ENCODE measurements around the gene MYO5A. TPM values are rescaled to one million over a fixed set of nuclear protein-coding genes. Genes with fewer than 3 reads are reported as not detected.
"Not testable (repeated sequence)": the region's sequence is repeated elsewhere in the genome, so short reads cannot be mapped to it uniquely, and the experiment has no call there.

The MYO5A gene
- total RNA-seq, 4 donors from 2014 or later = 8.9 to 65.2 (median 12.7) TPM

- no peak for DNase-seq
- Histone ChIP-seq H3K36me3 (peaks cover 0 to 64% (median 0%) of the 10 kb centered on the region in 3 donors), H3K4me3 (no peak overlapping the region), H3K27ac (no peak overlapping the region), H3K27me3 (no peaks in the 10 kb centered on the region), H3K9me3 (no peaks in the 10 kb centered on the region), H3K4me1 (no peaks in the 10 kb centered on the region)
- TF ChIP-seq POLR2A (IDR thresholded peaks at IDR 0.05) (no peak), CTCF (IDR thresholded peaks at IDR 0.05) (no peak)
These were observed 23.1 kb upstream of the MYO5A start for GRCh38 chr15:52551762-52552161.

- not testable (repeated sequence) for H3K4me3 ChIP-seq, H3K27me3 ChIP-seq, H3K4me1 ChIP-seq, H3K9me3 ChIP-seq, DNase-seq, H3K27ac ChIP-seq
- peaks cover 0 to 64% (median 0%) of the 10 kb centered on the region in 3 donors for H3K36me3 ChIP-seq
These were observed 22.5 kb upstream of the MYO5A start for GRCh38 chr15:52551186-52551585.

- DNase-seq = no peak
- Histone ChIP-seq H3K27me3 (no peaks in the 10 kb centered on the region), H3K4me1 (no peaks in the 10 kb centered on the region), H3K27ac (no peak overlapping the region), H3K4me3 (no peak overlapping the region), H3K9me3 (no peaks in the 10 kb centered on the region), H3K36me3 (peaks cover 0 to 52% (median 0%) of the 10 kb centered on the region in 3 donors)
- no peak for TF ChIP-seq POLR2A (IDR thresholded peaks at IDR 0.05)
- no peak for TF ChIP-seq CTCF (IDR thresholded peaks at IDR 0.05)
These were observed 17.5 kb upstream of the MYO5A start for GRCh38 chr15:52546031-52546751.

GRCh38 chr15:52540374-52541012 lies 11.8 kb upstream of the MYO5A start:
- Histone ChIP-seq H3K9me3 (peaks cover 0 to 3% (median 0%) of the 10 kb centered on the region in 4 donors), H3K4me1 (no peaks in the 10 kb centered on the region), H3K4me3 (no peak overlapping the region), H3K27me3 (no peaks in the 10 kb centered on the region), H3K36me3 (no peaks in the 10 kb centered on the region), H3K27ac (no peak overlapping the region)
- no peak for DNase-seq
- TF ChIP-seq CTCF (IDR thresholded peaks at IDR 0.05) (no peak), POLR2A (IDR thresholded peaks at IDR 0.05) (no peak)

GRCh38 chr15:52537459-52537858 lies 8.8 kb upstream of the MYO5A start:
- no peak for DNase-seq
- TF ChIP-seq POLR2A (IDR thresholded peaks at IDR 0.05) (no peak), CTCF (IDR thresholded peaks at IDR 0.05) (no peak)

GRCh38 chr15:52532427-52532826 lies 3.7 kb upstream of the MYO5A start:
- peaks cover 0 to 4% of the 10 kb centered on the region in 2 donors for H3K27me3 ChIP-seq
- TF ChIP-seq POLR2A (IDR thresholded peaks at IDR 0.05) (no peak), CTCF (IDR thresholded peaks at IDR 0.05) (no peak)
- no peaks in the 10 kb centered on the region for H3K36me3 ChIP-seq
- DNase-seq = no peak
- no peak overlapping the region for H3K27ac ChIP-seq
- H3K4me3 ChIP-seq = no peak overlapping the region
- peaks cover 0 to 21% (median 2%) of the 10 kb centered on the region in 4 donors for H3K4me1 ChIP-seq
- no peaks in the 10 kb centered on the region for H3K9me3 ChIP-seq

More at GRCh38 chr15:52537459-52537858, 8.8 kb upstream of the MYO5A start:
- Histone ChIP-seq H3K27me3 (no peaks in the 10 kb centered on the region), H3K9me3 (peaks cover 0 to 3% (median 0%) of the 10 kb centered on the region in 4 donors), H3K27ac (no peak overlapping the region), H3K36me3 (no peaks in the 10 kb centered on the region), H3K4me1 (no peaks in the 10 kb centered on the region), H3K4me3 (no peak overlapping the region)

Measured in Peyer's patch (tissue), 4 donors.